HCT116 (cell line): Measurements from ENCODE around the gene CASTOR1.

ENCODE experiments used
- CEBPB ChIP-seq: IDR thresholded peaks from 2 replicates; pipeline ENCODE4 v1.6.1; 2012; ENCODE audit warnings: low read depth
- CTCF ChIP-seq, 3 experiments: fragments of 200-600 bp in 1 of 3; sonication (generic) in 1 of 3; IDR thresholded peaks in 2 of 3; conservative IDR thresholded peaks in 1 of 3; 2 replicates each; pipeline ENCODE4 v1.5.1; 2012 to 2017; ENCODE audit warnings: low read depth in 2 of 3, low read length in 2 of 3, antibody characterized with exemption in 1 of 3, borderline replicate concordance in 1 of 3, control low read depth in 1 of 3, mild to moderate bottlenecking in 1 of 3, mixed read lengths in 1 of 3, mixed run types in 1 of 3, moderate library complexity in 1 of 3; ENCODE audit not compliant: insufficient read depth in 1 of 3
- ELF1 ChIP-seq: IDR thresholded peaks from 2 replicates; pipeline ENCODE4 v1.6.1; 2012; ENCODE audit warnings: low read depth, borderline replicate concordance
- EZH2 ChIP-seq: fragments of 200-600 bp; sonication (generic); IDR thresholded peaks from 2 replicates; pipeline ENCODE4 v1.6.1; 2017; ENCODE audit warnings: antibody characterized with exemption, mixed run types
- EZH2phosphoT487 ChIP-seq: fragments of 200-600 bp; IDR thresholded peaks from 2 replicates; pipeline ENCODE4 v1.6.1; 2018; ENCODE audit warnings: antibody characterized with exemption, borderline replicate concordance
- MAX ChIP-seq: IDR thresholded peaks from 2 replicates; pipeline ENCODE4 v1.6.1; 2012
- POLR2A ChIP-seq: IDR thresholded peaks from 2 replicates; pipeline ENCODE4 v1.7.0; 2011; ENCODE audit warnings: borderline replicate concordance; ENCODE audit not compliant: insufficient read depth, insufficient read length; ENCODE audit errors: extremely low read depth
- RAD21 ChIP-seq: IDR thresholded peaks from 2 replicates; pipeline ENCODE4 v1.6.1; 2012; ENCODE audit warnings: low read depth, mild to moderate bottlenecking
- REST ChIP-seq: IDR thresholded peaks from 2 replicates; pipeline ENCODE4 v1.6.1; 2012; ENCODE audit warnings: low read depth
- SIN3A ChIP-seq: IDR thresholded peaks from 2 replicates; pipeline ENCODE4 v1.6.1; 2012; ENCODE audit warnings: low read depth
- ZFX ChIP-seq: fragments of 450-650 bp; IDR thresholded peaks from 2 replicates; pipeline ENCODE4 v1.6.1; 2017
- ZNF274 ChIP-seq: fragments of 200-500 bp; sonication (Bioruptor generic); IDR thresholded peaks from 2 replicates; pipeline ENCODE4 v1.6.1; 2014; ENCODE audit warnings: mild to moderate bottlenecking, low read depth, low read length, inconsistent platforms

- TF ChIP-seq MAX = no peak
- no peak for TF ChIP-seq CTCF (IDR thresholded peaks at IDR 0.05 in 2 of 3, conservative IDR thresholded peaks at IDR 0.05 in 1 of 3; ENCODE audit: borderline replicate concordance in 1 of 3, insufficient read depth in 1 of 3, low read depth in 2 of 3, low read length in 2 of 3)
- no peak for TF ChIP-seq ZNF274
- TF ChIP-seq RAD21 = no peak
- no peak for TF ChIP-seq REST
- TF ChIP-seq ELF1 = no peak
- no peak for TF ChIP-seq CEBPB
- no peak for TF ChIP-seq SIN3A
- no peak for TF ChIP-seq POLR2A
- no peak for TF ChIP-seq EZH2phosphoT487
- TF ChIP-seq EZH2 = no peak
- TF ChIP-seq ZFX = no peak
Observed at GRCh38 chr22:30299322-30299721, 10.0 kb upstream of the CASTOR1 start.
